HT1080 (cell line): ENCODE data around the gene MTHFD1. TPM values are rescaled to one million over a fixed set of nuclear protein-coding genes. Genes with fewer than 3 reads are reported as not detected.

ENCODE experiments used
- DNase-seq: peaks from one replicate; pipeline ENCODE4 v3.0.0-alpha.2; 2015; ENCODE audit warnings: low read depth
- total RNA-seq: library from RNA; depleted of rRNA; stranded (reverse); fragments of >200 nt; shearing (Covaris generic); gene quantifications from 2 replicates; pipeline ENCODE4 v1.2.3, GENCODE V29; 2014

MTHFD1 gene
- total RNA-seq, 1 experiment from 2014 or later = 74.4 TPM

DNA sequence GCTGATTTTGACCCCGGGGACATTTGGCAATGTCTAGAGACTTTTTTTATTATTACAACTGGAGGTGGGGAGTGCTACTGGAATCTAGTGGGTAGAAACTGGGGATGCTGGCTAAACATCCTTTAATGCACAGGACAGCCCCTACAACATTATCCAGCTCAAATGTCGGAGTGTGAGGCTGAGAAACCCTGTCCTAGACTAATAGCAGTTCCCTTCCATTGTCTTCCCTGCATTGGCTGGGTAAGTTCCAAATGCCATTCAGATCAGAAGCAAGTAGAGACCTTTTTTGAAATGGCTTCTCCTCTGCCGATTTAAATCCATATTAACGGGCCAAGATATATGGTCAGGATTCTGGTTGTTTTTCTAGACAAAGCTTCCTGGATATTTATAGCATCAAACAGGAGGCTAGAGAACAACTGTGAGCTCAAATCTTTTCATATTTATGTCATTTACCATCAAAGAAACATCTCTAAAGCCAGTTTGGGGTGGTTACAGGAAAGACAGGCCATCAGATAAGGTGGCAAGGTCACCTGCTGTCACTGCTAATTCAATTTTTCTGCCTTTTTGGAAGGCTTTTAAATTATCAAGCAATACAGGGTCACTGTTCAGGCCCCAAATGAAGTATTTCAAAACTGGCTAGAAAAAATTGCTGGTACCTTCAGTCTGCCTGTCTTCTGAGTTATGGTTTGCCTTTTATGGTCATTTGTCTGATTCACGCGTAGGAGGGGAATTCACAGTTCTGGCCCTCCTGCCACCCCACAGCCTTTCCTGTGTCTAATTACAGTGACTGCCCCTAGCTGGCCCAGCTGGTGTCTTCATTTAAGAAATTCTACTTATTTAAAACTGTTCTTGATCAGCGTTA is 57.1 kb downstream of the MTHFD1 start:
- peak; percentile 84 for DNase-seq

DNA sequence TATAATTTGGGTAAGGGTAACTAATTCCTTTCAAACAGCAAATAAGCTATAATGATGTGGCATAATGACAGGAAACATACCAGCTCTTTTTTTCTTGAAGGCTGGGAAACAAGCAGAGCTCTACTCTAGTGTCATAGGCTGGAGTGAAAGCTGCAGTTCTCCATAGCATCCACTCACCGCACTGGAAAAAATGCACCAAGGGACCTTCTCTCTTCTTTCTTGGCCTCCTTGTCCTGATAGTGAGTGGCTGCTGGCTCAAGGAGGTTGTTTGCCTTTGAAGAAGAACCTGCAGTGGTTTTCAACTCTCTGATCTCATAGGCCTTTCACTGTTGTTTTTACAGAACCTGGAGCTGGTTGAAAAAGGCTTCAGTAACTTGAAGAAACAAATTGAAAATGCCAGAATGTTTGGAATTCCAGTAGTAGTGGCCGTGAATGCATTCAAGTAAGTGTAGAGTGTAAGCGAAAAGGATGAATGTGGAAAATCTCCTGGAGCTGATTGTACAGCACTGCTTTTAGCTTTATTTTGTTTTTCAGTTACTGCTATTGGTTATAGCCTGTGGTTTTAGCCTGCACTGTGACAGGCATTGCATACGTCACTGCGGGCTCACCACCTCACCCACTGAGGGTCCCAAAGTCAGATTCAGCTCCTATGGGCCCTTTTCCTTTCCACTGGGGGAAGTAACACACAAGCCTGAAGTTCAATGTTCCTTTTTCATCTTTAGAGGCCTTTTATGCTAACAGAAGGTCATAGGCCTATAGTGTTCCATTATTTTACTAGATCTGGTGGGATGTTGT is 59.9 kb downstream of the MTHFD1 start:
- no peak for DNase-seq

- DNase-seq = no peak
These were observed 62.1 kb downstream of the MTHFD1 start for GRCh38 chr14:64450255-64450654.

GRCh38 chr14:64454671-64455070 is 66.5 kb downstream of the MTHFD1 start:
- DNase-seq = no peak

DNA sequence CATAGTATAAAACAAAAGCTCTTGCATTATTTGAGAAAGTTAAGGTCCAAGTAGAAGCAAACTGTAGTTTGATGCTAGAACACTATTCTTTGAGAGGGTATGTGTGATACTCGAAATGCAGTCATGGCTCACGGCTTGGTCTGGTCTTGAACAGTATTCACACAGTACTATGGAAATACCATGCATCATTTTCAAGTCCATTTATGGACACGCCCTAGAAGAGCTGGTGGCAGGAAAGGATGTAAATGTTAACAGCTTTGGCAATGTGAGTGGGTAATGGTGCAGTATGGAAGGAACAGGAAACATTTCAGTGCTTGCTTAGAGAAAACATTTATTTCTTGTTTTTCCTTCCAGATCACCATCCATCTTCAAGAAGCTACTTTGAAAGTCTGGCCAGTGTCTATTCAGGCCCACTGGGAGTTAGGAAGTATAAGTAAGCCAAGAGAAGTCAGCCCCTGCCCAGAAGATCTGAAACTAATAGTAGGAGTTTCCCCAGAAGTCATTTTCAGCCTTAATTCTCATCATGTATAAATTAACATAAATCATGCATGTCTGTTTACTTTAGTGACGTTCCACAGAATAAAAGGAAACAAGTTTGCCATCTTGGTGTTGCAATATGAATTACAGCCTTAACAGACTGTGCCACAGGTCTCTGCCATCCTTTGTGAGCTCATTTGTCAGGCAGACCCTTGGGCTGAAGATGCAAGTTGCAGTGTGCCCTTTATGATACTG is 71.4 kb downstream of the MTHFD1 start:
- DNase-seq = no peak

GRCh38 chr14:64461221-64461620 is 73.1 kb downstream of the MTHFD1 start:
- DNase-seq = no peak

GRCh38 chr14:64463195-64463594 is 75.0 kb downstream of the MTHFD1 start:
- DNase-seq = no peak

GRCh38 chr14:64463873-64464272 is 75.7 kb downstream of the MTHFD1 start:
- DNase-seq = no peak

- no peak for DNase-seq
These were observed 76.5 kb downstream of the MTHFD1 start for GRCh38 chr14:64464651-64465050.

- DNase-seq = peak; percentile 10
These were observed 77.2 kb downstream of the MTHFD1 start, which contains the start of gene AKAP5 for GRCh38 chr14:64465191-64465822. Gene AKAP5 (plus strand): TSS chr14:64465499. CDS start chr14:64468395, 2,896 bp downstream.

DNA sequence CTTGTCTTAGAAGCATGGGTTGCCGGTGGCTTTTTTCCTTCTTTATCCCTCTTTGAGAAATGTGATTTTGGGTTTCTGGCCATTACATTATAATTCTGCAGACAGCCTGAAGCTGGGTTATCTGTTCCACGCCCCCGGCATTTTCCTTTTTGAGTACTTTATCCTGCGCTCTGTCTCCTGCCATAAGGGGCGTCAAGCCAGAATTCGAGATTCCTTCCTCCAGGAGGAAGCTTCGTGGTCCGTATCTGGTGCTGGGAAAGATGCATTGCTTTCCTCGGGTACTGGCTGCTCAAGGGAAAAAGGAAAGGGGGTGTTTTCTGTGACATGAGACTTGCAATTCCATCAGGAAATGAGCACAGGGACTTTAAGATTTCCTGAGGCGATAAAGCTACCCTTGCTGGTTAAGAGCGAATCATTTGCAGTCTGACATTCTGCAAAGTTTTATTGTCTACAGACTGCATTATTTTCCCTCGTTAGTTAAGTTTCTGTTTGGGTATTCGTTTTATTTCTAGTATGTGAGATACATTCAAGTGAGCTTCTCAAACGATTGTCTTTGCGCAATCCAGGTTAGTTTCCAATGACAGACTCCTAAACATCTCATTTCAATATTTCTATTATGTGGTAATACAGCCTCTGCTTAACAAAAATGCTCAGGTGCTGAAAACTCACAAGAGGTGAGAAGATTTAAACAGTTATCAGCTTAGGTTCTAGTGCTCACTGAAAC is 77.8 kb downstream of the MTHFD1 start:
- peak; percentile 26 for DNase-seq

- no peak for DNase-seq
These were observed 78.9 kb downstream of the MTHFD1 start for GRCh38 chr14:64467101-64467500.

- DNase-seq = no peak
These were observed 79.4 kb downstream of the MTHFD1 start for GRCh38 chr14:64467566-64467965.

- no peak for DNase-seq
These were observed 80.3 kb downstream of the MTHFD1 start for GRCh38 chr14:64468451-64468850.

- DNase-seq = no peak
These were observed 85.9 kb downstream of the MTHFD1 start for GRCh38 chr14:64474041-64474440.

DNA sequence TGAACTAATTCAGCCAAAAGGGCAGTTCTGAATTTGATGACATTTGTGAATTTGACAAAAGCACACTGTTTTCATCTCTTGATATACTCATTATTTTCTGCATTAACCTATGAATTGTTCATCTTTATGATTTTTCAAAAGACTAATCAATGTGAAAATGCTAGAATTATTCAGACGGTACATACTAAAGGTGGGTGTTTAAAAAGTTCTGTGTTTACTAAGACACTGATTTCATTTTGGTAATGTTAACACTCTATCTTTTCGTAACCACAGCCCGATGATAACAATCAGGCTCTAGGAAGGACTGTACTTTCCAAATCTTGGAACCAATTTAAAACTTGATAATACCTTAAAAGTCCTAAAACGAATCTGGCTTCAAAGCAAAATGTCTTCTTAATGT is 86.5 kb downstream of the MTHFD1 start:
- DNase-seq = no peak

- DNase-seq = no peak
These were observed 87.6 kb downstream of the MTHFD1 start for GRCh38 chr14:64475585-64476273.

- no peak for DNase-seq
These were observed 88.3 kb downstream of the MTHFD1 start for GRCh38 chr14:64476438-64476837.

GRCh38 chr14:64478634-64479250 is 90.6 kb downstream of the MTHFD1 start:
- no peak for DNase-seq
